ENCODE measurements around the gene TIPRL. TPM values are rescaled to one million over a fixed set of nuclear protein-coding genes. Genes with fewer than 3 reads are reported as not detected.

Gene TIPRL
- total and polyA plus RNA-seq, 12 donors, result 9.6 to 37.5 (median 30.7) TPM

DNA sequence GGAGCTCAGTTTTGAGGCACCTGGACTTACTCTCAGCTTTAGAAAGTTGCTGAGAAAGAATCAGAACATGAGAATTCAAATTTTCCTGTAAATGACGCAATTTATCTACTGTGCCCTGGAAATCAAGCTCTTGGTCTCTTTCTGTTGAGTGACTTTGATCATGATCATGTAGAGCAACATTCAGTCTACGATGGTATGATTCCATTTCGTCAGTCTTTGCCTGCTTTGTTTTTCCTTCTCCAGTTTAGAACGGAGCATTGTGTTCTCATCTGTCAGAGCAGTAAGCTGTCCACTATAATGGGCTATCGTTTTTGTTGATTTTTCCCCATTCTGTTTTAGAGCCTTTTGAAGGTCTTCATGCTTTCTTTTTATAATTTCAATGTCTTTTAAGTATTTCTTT lies 67.7 kb downstream of the TIPRL start:
- Histone ChIP-seq H3K4me1 (peaks cover 12 to 28% (median 23%) of the 10 kb centered on the region in 9 donors), H3K36me3 (peaks cover 0 to 98% (median 12%) of the 10 kb centered on the region in 9 donors), H3K27me3 (no peaks in the 10 kb centered on the region), H3K4me3 (no peak overlapping the region), H3K27ac (no peak overlapping the region), H3K9me3 (no peaks in the 10 kb centered on the region)
- ATAC-seq (peak in 1 of 8 donors; percentile 45), DNase-seq (no peak)
- WGBS, 2 donors, result 81 to 87% methylated on average over 5 of the region's 5 CpGs
- intact Hi-C loops (cut with DNase I), result no loop called here
- TF ChIP-seq, protein P1, sequence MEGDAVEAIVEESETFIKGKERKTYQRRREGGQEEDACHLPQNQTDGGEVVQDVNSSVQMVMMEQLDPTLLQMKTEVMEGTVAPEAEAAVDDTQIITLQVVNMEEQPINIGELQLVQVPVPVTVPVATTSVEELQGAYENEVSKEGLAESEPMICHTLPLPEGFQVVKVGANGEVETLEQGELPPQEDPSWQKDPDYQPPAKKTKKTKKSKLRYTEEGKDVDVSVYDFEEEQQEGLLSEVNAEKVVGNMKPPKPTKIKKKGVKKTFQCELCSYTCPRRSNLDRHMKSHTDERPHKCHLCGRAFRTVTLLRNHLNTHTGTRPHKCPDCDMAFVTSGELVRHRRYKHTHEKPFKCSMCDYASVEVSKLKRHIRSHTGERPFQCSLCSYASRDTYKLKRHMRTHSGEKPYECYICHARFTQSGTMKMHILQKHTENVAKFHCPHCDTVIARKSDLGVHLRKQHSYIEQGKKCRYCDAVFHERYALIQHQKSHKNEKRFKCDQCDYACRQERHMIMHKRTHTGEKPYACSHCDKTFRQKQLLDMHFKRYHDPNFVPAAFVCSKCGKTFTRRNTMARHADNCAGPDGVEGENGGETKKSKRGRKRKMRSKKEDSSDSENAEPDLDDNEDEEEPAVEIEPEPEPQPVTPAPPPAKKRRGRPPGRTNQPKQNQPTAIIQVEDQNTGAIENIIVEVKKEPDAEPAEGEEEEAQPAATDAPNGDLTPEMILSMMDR (IDR thresholded peaks at IDR 0.05), result no peak

Other genes starting within 250 kb of the TIPRL start
- 100 to 1,000 TPM; 155 to 226 (median 205) TPM for gene DCAF6, start 242.3 kb upstream of the TIPRL start, total RNA-seq
- 10 to 100 TPM; 49.0 to 65.8 TPM for gene DCAF6, start 242.3 kb upstream of the TIPRL start, polyA plus RNA-seq
- gene MPC2, start 241.9 kb upstream of the TIPRL start, total RNA-seq, result 100 to 1,000 TPM; 168 to 268 (median 226) TPM
- 100 to 1,000 TPM; 131 to 186 TPM for gene MPC2, start 241.9 kb upstream of the TIPRL start, polyA plus RNA-seq
- 1 to 10 TPM in 9 of 10 donors, under 1 TPM in 1; 0.93 to 3.3 (median 2.3) TPM for gene GPR161, start 42.0 kb upstream of the TIPRL start, total RNA-seq
- 1 to 10 TPM; 1.1 to 2.3 TPM for gene GPR161, start 42.0 kb upstream of the TIPRL start, polyA plus RNA-seq
- 10 to 100 TPM; 10.7 to 34.8 (median 16.9) TPM for gene SFT2D2, start 47.0 kb downstream of the TIPRL start, total RNA-seq
- gene SFT2D2, start 47.0 kb downstream of the TIPRL start, polyA plus RNA-seq, result 1 to 10 TPM; 2.8 to 3.1 TPM
- gene TBX19, start 101.9 kb downstream of the TIPRL start, total RNA-seq, result under 1 TPM; 0.21 to 0.56 (median 0.39) TPM
- under 1 TPM; 0.25 to 0.59 TPM for gene TBX19, start 101.9 kb downstream of the TIPRL start, polyA plus RNA-seq